GM20431 (cell line): ENCODE data around the gene MIGA2.

Experiments used
- in situ Hi-C: fragments of 300-500 bp; cut with MseI, MboI; formaldehyde crosslinking; loops from one replicate; pipeline ENCODE4 v1.15.0; 2020; ENCODE audit warnings: low sequenced_read_pairs; ENCODE audit not compliant: unreplicated experiment

MIGA2 gene

GRCh38 chr9:129069862-129070641 is 33.6 kb downstream of the MIGA2 start:
- in situ Hi-C loops, result no loop called here

GRCh38 chr9:129070696-129071525 is 34.5 kb downstream of the MIGA2 start:
- in situ Hi-C loops, result no loop called here

GRCh38 chr9:129071526-129072126 is 35.2 kb downstream of the MIGA2 start:
- in situ Hi-C loops, result no loop called here

- in situ Hi-C loops, result no loop called here
Observed at GRCh38 chr9:129072171-129072570, 35.7 kb downstream of the MIGA2 start.

- in situ Hi-C loops, result no loop called here
Observed at GRCh38 chr9:129073404-129073803, 37.0 kb downstream of the MIGA2 start.

- in situ Hi-C loops, result no loop called here
Observed at GRCh38 chr9:129074106-129074505, 37.7 kb downstream of the MIGA2 start.

GRCh38 chr9:129075996-129076639 is 39.7 kb downstream of the MIGA2 start:
- in situ Hi-C loops, result no loop called here

- in situ Hi-C loops, result no loop called here
Observed at GRCh38 chr9:129076640-129077037, 40.2 kb downstream of the MIGA2 start.

GRCh38 chr9:129077236-129077635 is 40.8 kb downstream of the MIGA2 start:
- in situ Hi-C loops, result no loop called here

- in situ Hi-C loops, result no loop called here
Observed at GRCh38 chr9:129078691-129079503, 42.5 kb downstream of the MIGA2 start.

GRCh38 chr9:129079829-129080228 is 43.4 kb downstream of the MIGA2 start:
- in situ Hi-C loops, result no loop called here

- in situ Hi-C loops, result no loop called here
Observed at GRCh38 chr9:129080298-129080600, 43.8 kb downstream of the MIGA2 start.

- in situ Hi-C loops, result no loop called here
Observed at GRCh38 chr9:129080601-129081387, 44.4 kb downstream of the MIGA2 start, which contains the start of gene DOLPP1. Gene DOLPP1, plus strand, starts transcription at chr9:129081111. Its CDS starts 21 bp downstream, at chr9:129081132.

GRCh38 chr9:129081388-129081904 is 45.0 kb downstream of the MIGA2 start:
- in situ Hi-C loops, result no loop called here

- in situ Hi-C loops, result no loop called here
Observed at GRCh38 chr9:129084087-129084486, 47.7 kb downstream of the MIGA2 start.

- in situ Hi-C loops, result no loop called here
Observed at GRCh38 chr9:129089246-129089645, 52.8 kb downstream of the MIGA2 start.

- in situ Hi-C loops, result no loop called here
Observed at GRCh38 chr9:129093602-129094386, 57.4 kb downstream of the MIGA2 start.
